HepG2 (cell line): Measurements from ENCODE around the gene GDF2.

Source experiments
- CTCF ChIP-seq: sonication (generic); formaldehyde crosslinking; IDR thresholded peaks from 2 replicates; pipeline ENCODE4 v1.5.0; 2020; ENCODE audit warnings: mild to moderate bottlenecking, missing genetic modification reagents, moderate library complexity
- DRAP1 ChIP-seq: IDR thresholded peaks from 2 replicates; pipeline ENCODE4 v1.6.1; 2016; ENCODE audit warnings: missing genetic modification reagents, missing compliant biosample characterization
- GTF3A ChIP-seq: sonication (generic); formaldehyde crosslinking; conservative IDR thresholded peaks from 2 replicates; pipeline ENCODE4 v1.4.0; 2020; ENCODE audit warnings: mild to moderate bottlenecking, missing genetic modification reagents
- MED1 ChIP-seq: sonication (generic); formaldehyde crosslinking; IDR thresholded peaks from 2 replicates; pipeline ENCODE4 v1.4.0; 2020; ENCODE audit warnings: missing genetic modification reagents
- NR3C1 ChIP-seq: sonication (generic); formaldehyde crosslinking; IDR thresholded peaks from 2 replicates; pipeline ENCODE4 v1.4.0; 2020; ENCODE audit warnings: missing genetic modification reagents
- RAD21 ChIP-seq: fragments of 450-650 bp; formaldehyde crosslinking; IDR thresholded peaks from 2 replicates; pipeline ENCODE4 v1.5.0; 2020; ENCODE audit warnings: mild to moderate bottlenecking
- SOX6 ChIP-seq, 2 experiments: fragments of 450-650 bp in 1 of 2; sonication (generic) in 1 of 2; formaldehyde crosslinking in 1 of 2; IDR thresholded peaks; 2 replicates each; pipeline versions ENCODE4 v1.4.0 to v1.6.1; 2017 to 2020; ENCODE audit warnings: antibody characterized with exemption in 1 of 2, mild to moderate bottlenecking in 1 of 2, missing genetic modification reagents in 1 of 2
- SP2 ChIP-seq: sonication (generic); formaldehyde crosslinking; IDR thresholded peaks from 2 replicates; pipeline ENCODE4 v1.5.1; 2020; ENCODE audit warnings: mild to moderate bottlenecking, missing genetic modification reagents
- WIZ ChIP-seq: sonication (generic); formaldehyde crosslinking; IDR thresholded peaks from 2 replicates; pipeline ENCODE4 v1.5.1; 2020; ENCODE audit warnings: mild to moderate bottlenecking, missing genetic modification reagents
- ZFYVE20 ChIP-seq: sonication (generic); formaldehyde crosslinking; IDR thresholded peaks from 2 replicates; pipeline ENCODE4 v1.8.0; 2023; ENCODE audit warnings: low read depth, mild to moderate bottlenecking, moderate library complexity, missing genetic modification reagents, borderline replicate concordance
- ZNF513 ChIP-seq: sonication (generic); formaldehyde crosslinking; conservative IDR thresholded peaks from 2 replicates; pipeline ENCODE4 v1.5.0; 2020; ENCODE audit warnings: missing genetic modification reagents
- ZZZ3 ChIP-seq: sonication (generic); formaldehyde crosslinking; IDR thresholded peaks from 2 replicates; pipeline ENCODE4 v1.4.0; 2020; ENCODE audit warnings: missing genetic modification reagents, mild to moderate bottlenecking, borderline replicate concordance

GRCh38 chr10:47312663-47312995, 9.6 kb upstream of the GDF2 start:
- TF ChIP-seq RAD21 (no peak), ZFYVE20 (CRISPR knock-in tag) (no peak), DRAP1 (CRISPR knock-in tag) (no peak), WIZ (CRISPR knock-in tag) (no peak), CTCF (CRISPR knock-in tag) (no peak), SP2 (CRISPR knock-in tag) (no peak), ZNF513 (CRISPR knock-in tag) (no peak), SOX6 (IDR thresholded peaks at IDR 0.05) (no peak), SOX6 (CRISPR knock-in tag; IDR thresholded peaks at IDR 0.05) (no peak), NR3C1 (CRISPR knock-in tag) (no peak), ZZZ3 (CRISPR knock-in tag) (no peak), MED1 (CRISPR knock-in tag) (no peak), GTF3A (CRISPR knock-in tag) (no peak)
